H1 (cell line): ENCODE data around the gene PLA2G4E. TPM values are rescaled to one million over a fixed set of nuclear protein-coding genes. Genes with fewer than 3 reads are reported as not detected.
A peak's percentile ranks its signal among the peaks of the same experiment; 100 is the strongest.

Experiments
- CTCF ChIA-PET: fragments of 300-600 bp; sonication (Branson Sonifier 250); formaldehyde crosslinking; loops from one replicate; lab custom pipeline; 2021; ENCODE audit not compliant: partially characterized antibody; lab: Charles Lee
- POLR2A ChIA-PET: fragments of 300-600 bp; sonication (Branson Sonifier 250); formaldehyde crosslinking; loops from one replicate; lab custom pipeline; 2021; ENCODE audit warnings: inconsistent platforms; ENCODE audit not compliant: partially characterized antibody; lab: Charles Lee
- DNase-seq, 2 experiments: peaks; one replicate each; pipeline versions ENCODE4 v3.0.0 to v3.0.0-alpha.2; 2010 to 2022; ENCODE audit warnings: low spot score in 2 of 2, low read depth in 1 of 2, mixed read lengths in 1 of 2
- FAIRE-seq: peaks from 2 replicates; lab custom pipeline; 2011; peaks lifted over from hg19 to GRCh38; lab: Jason Lieb, UNC
- H2AFZ ChIP-seq: 2 replicates; pipeline ENCODE4 v1.8.1; 2012; ENCODE audit warnings: low read length, inconsistent platforms
- H2AK5ac ChIP-seq: 2 replicates; pipeline ENCODE4 v1.6.1; 2013; ENCODE audit warnings: low read depth, low read length
- H2BK120ac ChIP-seq: replicated peaks from 2 replicates; pipeline ENCODE3; 2013; ENCODE audit warnings: low read depth, low read length, inconsistent platforms
- H2BK12ac ChIP-seq: 2 replicates; pipeline ENCODE4 v1.6.1; 2013; ENCODE audit warnings: low read depth, low read length
- H2BK15ac ChIP-seq: 2 replicates; pipeline ENCODE4 v1.6.1; 2013; ENCODE audit warnings: low read length
- H2BK20ac ChIP-seq: 2 replicates; pipeline ENCODE4 v1.6.1; 2013; ENCODE audit warnings: low read length
- H2BK5ac ChIP-seq: 2 replicates; pipeline ENCODE4 v1.6.1; 2013; ENCODE audit warnings: low read depth, low read length
- H3K14ac ChIP-seq: 2 replicates; pipeline ENCODE4 v1.6.1; 2013; ENCODE audit warnings: inconsistent platforms; ENCODE audit not compliant: insufficient read length
- H3K18ac ChIP-seq: 2 replicates; pipeline ENCODE4 v1.6.1; 2013; ENCODE audit warnings: low read length; ENCODE audit errors: extremely low read depth
- H3K23ac ChIP-seq: 2 replicates; pipeline ENCODE4 v1.6.1; 2013; ENCODE audit warnings: inconsistent platforms; ENCODE audit not compliant: insufficient read length
- H3K23me2 ChIP-seq: 2 replicates; pipeline ENCODE4 v1.6.1; 2013; ENCODE audit warnings: low read depth, low read length
- H3K27ac ChIP-seq: 2 replicates; pipeline ENCODE4 v1.6.1; 2011; ENCODE audit warnings: low read depth, low read length, inconsistent platforms
- H3K27me3 ChIP-seq, 4 experiments: replicated peaks in 1 of 4; 1 replicate in 1 of 4; 2 replicates in 3 of 4; pipeline versions ENCODE4 v1.6.1 to v1.8.1; 2011 to 2013; ENCODE audit warnings: low read length in 3 of 4, mild to moderate bottlenecking in 3 of 4, inconsistent platforms in 2 of 4, mixed read lengths in 2 of 4, moderate library complexity in 1 of 4; ENCODE audit not compliant: control insufficient read depth in 3 of 4, insufficient read depth in 3 of 4; ENCODE audit errors: extremely low read depth in 1 of 4
- H3K36me3 ChIP-seq, 4 experiments: 2 replicates each; pipeline versions ENCODE4 v1.6.1 to v1.8.1; 2011 to 2013; ENCODE audit warnings: mild to moderate bottlenecking in 4 of 4, low read length in 3 of 4, moderate library complexity in 2 of 4, control low read depth in 1 of 4, inconsistent platforms in 1 of 4; ENCODE audit not compliant: insufficient read depth in 4 of 4, control insufficient read depth in 2 of 4
- H3K4ac ChIP-seq: replicated peaks from 2 replicates; pipeline ENCODE3; 2013; ENCODE audit warnings: low read length, low read depth, mixed read lengths, inconsistent platforms; ENCODE audit not compliant: insufficient read length
- H3K4me1 ChIP-seq, 4 experiments: replicated peaks in 1 of 4; 1 replicate in 1 of 4; 2 replicates in 3 of 4; pipeline versions ENCODE4 v1.6.1 to v1.8.1; 2011 to 2013; ENCODE audit warnings: low read length in 3 of 4, inconsistent platforms in 2 of 4, mixed read lengths in 1 of 4; ENCODE audit not compliant: insufficient read depth in 4 of 4, control insufficient read depth in 3 of 4
- H3K4me2 ChIP-seq, 2 experiments: 2 replicates each; pipeline versions ENCODE4 v1.6.1 to v1.8.1; 2011 to 2013; ENCODE audit warnings: low read depth in 2 of 2, low read length in 2 of 2, control low read depth in 1 of 2, inconsistent platforms in 1 of 2, mild to moderate bottlenecking in 1 of 2; ENCODE audit not compliant: insufficient read depth in 1 of 2
- H3K4me3 ChIP-seq, 4 experiments: fragments of 200-600, 300-600 bp in 1 of 4; sonication (generic), shearing (Covaris generic), sonication (Bioruptor Twin) in 1 of 4; 2 replicates each; pipeline versions ENCODE4 v1.5.1 to v1.8.1; 2011 to 2016; ENCODE audit warnings: low read length in 4 of 4, low read depth in 3 of 4, control low read depth in 2 of 4, inconsistent platforms in 2 of 4, mild to moderate bottlenecking in 2 of 4, mixed read lengths in 1 of 4, moderate library complexity in 1 of 4; ENCODE audit not compliant: insufficient read depth in 2 of 4; ENCODE audit errors: extremely low read depth in 1 of 4
- H3K56ac ChIP-seq: replicated peaks from 2 replicates; pipeline ENCODE3; 2013; ENCODE audit warnings: low read depth, mild to moderate bottlenecking, mixed read lengths, low read length, inconsistent platforms; ENCODE audit not compliant: insufficient read length
- H3K79me1 ChIP-seq: 2 replicates; pipeline ENCODE4 v1.6.1; 2013; ENCODE audit warnings: low read depth, low read length, control low read depth
- H3K79me2 ChIP-seq, 2 experiments: 2 replicates each; pipeline versions ENCODE4 v1.6.1 to v1.8.1; 2012 to 2013; ENCODE audit warnings: low read length in 2 of 2, mild to moderate bottlenecking in 2 of 2, inconsistent platforms in 1 of 2; ENCODE audit not compliant: insufficient read depth in 2 of 2, control insufficient read depth in 1 of 2
- H3K9ac ChIP-seq, 4 experiments: replicated peaks in 1 of 4; 1 replicate in 1 of 4; 2 replicates in 3 of 4; pipeline versions ENCODE4 v1.6.1 to v1.8.1; 2011 to 2013; ENCODE audit warnings: low read depth in 3 of 4, low read length in 3 of 4, control low read depth in 2 of 4, mild to moderate bottlenecking in 2 of 4, moderate library complexity in 2 of 4, inconsistent platforms in 1 of 4; ENCODE audit errors: extremely low read depth in 1 of 4
- H3K9me3 ChIP-seq, 2 experiments: 2 replicates each; pipeline versions ENCODE4 v1.6.1 to v1.8.1; 2012 to 2013; ENCODE audit warnings: mild to moderate bottlenecking in 2 of 2, moderate library complexity in 2 of 2, control low read depth in 1 of 2, inconsistent platforms in 1 of 2, low read depth in 1 of 2, low read length in 1 of 2, mixed read lengths in 1 of 2; ENCODE audit not compliant: insufficient read depth in 2 of 2
- H4K20me1 ChIP-seq, 2 experiments: replicated peaks in 1 of 2; 2 replicates each; pipeline versions ENCODE3 to v1.8.1; 2011 to 2013; ENCODE audit warnings: inconsistent platforms in 2 of 2, low read length in 2 of 2, mild to moderate bottlenecking in 1 of 2; ENCODE audit not compliant: insufficient read depth in 2 of 2, control insufficient read depth in 1 of 2
- H4K5ac ChIP-seq: 2 replicates; pipeline ENCODE4 v1.6.1; 2013; ENCODE audit warnings: low read length, low read depth, mixed read lengths, inconsistent platforms; ENCODE audit not compliant: insufficient read length
- H4K8ac ChIP-seq: 2 replicates; pipeline ENCODE4 v1.8.0; 2013; ENCODE audit warnings: mild to moderate bottlenecking, moderate library complexity, low read length, inconsistent platforms; ENCODE audit not compliant: insufficient read depth; ENCODE audit errors: extremely low read depth
- H4K91ac ChIP-seq: replicated peaks from 2 replicates; pipeline ENCODE3; 2013; ENCODE audit warnings: low read length, mixed read lengths, inconsistent platforms; ENCODE audit not compliant: insufficient read length
- BRCA1 ChIP-seq: IDR thresholded peaks from 2 replicates; pipeline ENCODE4 v1.6.1; 2012; ENCODE audit warnings: low read depth, low read length, improper control_type of control experiment
- CEBPB ChIP-seq: IDR thresholded peaks from 2 replicates; pipeline ENCODE4 v1.6.1; 2012; ENCODE audit warnings: low read depth, low read length
- YY1 ChIP-seq: IDR thresholded peaks from 2 replicates; pipeline ENCODE4 v1.6.1; 2011; ENCODE audit warnings: low read depth, mild to moderate bottlenecking, low read length
- WGBS, 2 experiments: shearing (Covaris generic) in 1 of 2; methylation state at CpG; one replicate each; pipeline versions ENCODE4 v1.1.6 to v1.1.7; 2013 to 2015; ENCODE audit warnings: low lambda C conversion rate in 2 of 2, mixed read lengths in 2 of 2, inconsistent platforms in 1 of 2, low coverage in 1 of 2, missing lambda C conversion rate in 1 of 2; ENCODE audit not compliant: insufficient replicate concordance in 2 of 2, insufficient coverage in 1 of 2, insufficient read length in 1 of 2; ENCODE audit errors: extremely low coverage in 1 of 2, missing lambda C conversion rate in 1 of 2; 5-methylcytosine and 5-hydroxymethylcytosine counted together
- polyA plus RNA-seq, 7 experiments: library from polyadenylated mRNA; depleted of rRNA in 3 of 7; stranded (reverse) in 5 of 7; unstranded in 2 of 7; fragments of >200 nt in 5 of 7; fragments of 200-250 nt in 2 of 7; gene quantifications; 1 replicate in 5 of 7; 2 replicates in 1 of 7; 4 replicates in 1 of 7; pipeline versions ENCODE4 v1.2.1 to v1.2.3, GENCODE V29; 2011 to 2013; ENCODE audit warnings: missing spikeins in 2 of 7, mixed read lengths in 2 of 7
- total RNA-seq: library from RNA; stranded (reverse); fragmentation: NEBNext Ultra II Directional; extraction: Animal tissue kit (Norgen Biotek cat#: 25700); gene quantifications from 2 replicates; pipeline ENCODE4 v1.2.1, GENCODE V29; 2021

Gene PLA2G4E
- total and polyA plus RNA-seq, 2 of the 8 experiments (the other 6 are each of a cell fraction or from before 2014, with no cell fraction given), result 0.03 TPM; not detected in 1

DNA sequence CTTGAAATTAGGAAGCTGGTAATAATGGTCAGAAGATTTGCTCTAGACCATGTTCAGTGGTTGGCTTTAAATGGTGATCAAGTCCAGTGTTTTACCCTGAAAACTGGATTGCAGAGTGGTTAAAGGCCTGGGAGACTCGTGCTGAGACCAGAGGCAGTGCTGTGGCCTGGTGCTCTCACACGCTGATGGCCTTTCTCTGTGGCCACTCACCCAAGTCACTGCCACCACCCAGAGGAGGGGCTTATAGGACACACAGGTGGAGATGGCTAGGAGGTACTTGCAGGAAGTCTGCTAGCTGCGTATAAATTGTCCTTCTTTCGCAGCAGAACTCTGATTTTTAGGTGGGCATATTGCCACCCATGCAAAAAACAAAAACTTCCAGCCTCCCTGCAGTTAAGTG, 42.3 kb downstream of the PLA2G4E start:
- H3K27me3 ChIP-seq, result no peaks in the 10 kb centered on the region; a peak in 1 of 7 replicates
- no peak overlapping the region for H2BK120ac ChIP-seq
- no peaks in the 10 kb centered on the region for H3K79me2 ChIP-seq
- no peak overlapping the region for H2BK12ac ChIP-seq
- H3K4me2 ChIP-seq, result no peak overlapping the region
- no peak for FAIRE-seq
- H2BK15ac ChIP-seq, result no peak overlapping the region
- ChIA-PET POLR2A (interaction anchor here (1.2 kb wide), 1 partner anchor 17 kb away, joined by 3 read pairs; no protein-coding TSS in a partner anchor), CTCF (interaction anchor here (1.2 to 16.4 kb wide), 4 partner anchors 11 to 106 kb away, joined by 5 to 252 read pairs (median 18); no protein-coding TSS in a partner anchor)
- TF ChIP-seq BRCA1 (no peak), CEBPB (no peak), YY1 (no peak)
- TF ChIP-seq, all 59 proteins: peak for 0
- Histone ChIP-seq H2AFZ (no peak overlapping the region), H3K4me3 (no peak overlapping the region), H3K14ac (no peak overlapping the region), H3K4me1 (no peaks in the 10 kb centered on the region; a peak in 1 of 7 replicates), H4K5ac (no peak overlapping the region), H3K56ac (no peak overlapping the region), H4K91ac (no peak overlapping the region), H3K79me1 (no peaks in the 10 kb centered on the region), H3K9ac (no peak overlapping the region), H3K18ac (no peak overlapping the region), H3K36me3 (no peaks in the 10 kb centered on the region), H3K4ac (no peak overlapping the region), H4K20me1 (no peaks in the 10 kb centered on the region), H3K27ac (no peak overlapping the region), H3K23me2 (no peaks in the 10 kb centered on the region), H3K9me3 (no peaks in the 10 kb centered on the region), H2AK5ac (no peak overlapping the region), H2BK20ac (no peak overlapping the region), H3K23ac (no peak overlapping the region), H2BK5ac (no peak overlapping the region), H4K8ac (no peak overlapping the region)
- WGBS, 2 experiments, result 83% methylated on average over 4 of the region's 4 CpGs; no CpG with 5 or more reads in 1 of the 2 experiments
- DNase-seq, result peak in 1 of 2 experiments; percentile 34
